Hepatocyte (in vitro differentiated cells): Measurements from ENCODE around the gene TTC12.

Experiments
- CTCF ChIP-seq: fragments of 200-600 bp; sonication (generic); IDR thresholded peaks from 2 replicates; pipeline ENCODE4 v1.5.1; 2016; ENCODE audit warnings: antibody characterized with exemption, mild to moderate bottlenecking; ENCODE audit not compliant: poor library complexity
- EZH2 ChIP-seq: fragments of 200-600 bp; sonication (generic); IDR thresholded peaks from 2 replicates; pipeline ENCODE4 v1.6.1; 2016; ENCODE audit warnings: antibody characterized with exemption, mild to moderate bottlenecking, borderline replicate concordance

GRCh38 chr11:113408887-113409286, 94.5 kb downstream of the TTC12 start:
- TF ChIP-seq CTCF: no peak
- no peak for TF ChIP-seq EZH2
